Measurements from ENCODE around the gene ZNF385D.

ZNF385D gene

GRCh38 chr3:21750831-21751391 lies at the start of gene ZNF385D:
Gene ZNF385D, minus strand, starts transcription at chr3:21751210. Its CDS starts 294 bp downstream, at chr3:21750916.
- DNase-seq = no peak

GRCh38 chr3:21798356-21799088 lies 47.5 kb upstream of the ZNF385D start:
- DNase-seq = no peak

GRCh38 chr3:21795921-21796320 lies 44.9 kb upstream of the ZNF385D start:
- no peak for DNase-seq

- DNase-seq = no peak
Measured at GRCh38 chr3:21795152-21795837, 44.3 kb upstream of the ZNF385D start.

GRCh38 chr3:21794291-21794690 lies 43.3 kb upstream of the ZNF385D start:
- no peak for DNase-seq

DNA sequence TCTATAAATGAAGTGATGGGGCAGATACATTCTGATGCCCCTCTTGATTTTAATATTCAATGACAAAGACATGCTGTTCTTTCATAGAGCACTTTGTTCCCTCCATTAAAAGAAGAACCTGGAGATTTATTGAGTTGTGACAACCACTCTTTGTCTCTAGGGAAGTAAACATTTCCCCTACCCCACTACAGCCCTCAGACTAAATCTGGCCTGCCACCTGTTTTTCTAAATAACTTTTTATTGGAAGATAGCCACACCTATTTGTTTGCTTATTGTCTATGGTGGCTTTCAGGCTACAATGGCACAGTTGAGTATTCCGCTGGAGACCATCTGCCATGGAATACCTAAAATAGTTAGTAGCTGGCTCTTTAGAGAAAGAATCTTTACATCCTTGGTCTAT lies 41.2 kb upstream of the ZNF385D start:
- DNase-seq = no peak

DNA sequence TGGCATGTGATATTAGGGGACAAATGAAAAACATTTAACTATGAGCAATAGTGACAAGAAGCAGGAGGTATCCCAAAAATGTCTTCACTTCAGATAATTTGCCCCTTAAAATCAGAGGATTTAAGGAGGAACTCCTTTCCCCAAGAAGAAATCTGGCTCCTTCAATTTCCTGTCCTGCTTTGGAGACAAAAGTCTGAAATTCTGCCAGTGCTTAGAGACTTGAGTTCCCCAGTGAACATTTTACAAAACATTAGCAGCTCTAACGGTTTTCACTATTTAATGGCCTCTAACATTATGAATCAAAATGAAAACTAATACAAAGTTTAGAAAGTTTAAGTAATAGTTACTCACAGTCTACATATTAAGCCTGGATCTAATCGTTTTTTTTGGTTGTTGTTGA lies 40.3 kb upstream of the ZNF385D start:
- DNase-seq = no peak

- no peak for DNase-seq
Measured at GRCh38 chr3:21790466-21790865, 39.5 kb upstream of the ZNF385D start.

DNA sequence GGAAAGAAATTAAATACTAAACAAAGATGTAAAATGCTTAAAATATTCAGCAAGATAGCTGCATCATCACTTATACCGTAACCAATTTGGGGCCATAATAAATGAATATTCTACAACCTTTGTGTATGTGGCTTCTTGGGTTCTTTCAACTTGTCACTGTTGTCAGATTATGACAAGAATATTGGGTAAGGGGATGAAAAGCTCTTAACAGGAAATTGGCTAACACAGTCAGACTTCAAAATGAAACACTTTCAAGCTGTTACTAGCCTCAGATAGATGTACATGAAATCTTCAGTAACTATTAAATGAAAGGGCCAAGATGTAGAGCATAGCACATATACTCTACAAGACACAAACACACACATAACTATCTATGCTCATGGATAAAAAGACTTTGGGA lies 38.7 kb upstream of the ZNF385D start:
- no peak for DNase-seq

- DNase-seq = no peak
Measured at GRCh38 chr3:21786438-21786797, 35.4 kb upstream of the ZNF385D start.

DNA sequence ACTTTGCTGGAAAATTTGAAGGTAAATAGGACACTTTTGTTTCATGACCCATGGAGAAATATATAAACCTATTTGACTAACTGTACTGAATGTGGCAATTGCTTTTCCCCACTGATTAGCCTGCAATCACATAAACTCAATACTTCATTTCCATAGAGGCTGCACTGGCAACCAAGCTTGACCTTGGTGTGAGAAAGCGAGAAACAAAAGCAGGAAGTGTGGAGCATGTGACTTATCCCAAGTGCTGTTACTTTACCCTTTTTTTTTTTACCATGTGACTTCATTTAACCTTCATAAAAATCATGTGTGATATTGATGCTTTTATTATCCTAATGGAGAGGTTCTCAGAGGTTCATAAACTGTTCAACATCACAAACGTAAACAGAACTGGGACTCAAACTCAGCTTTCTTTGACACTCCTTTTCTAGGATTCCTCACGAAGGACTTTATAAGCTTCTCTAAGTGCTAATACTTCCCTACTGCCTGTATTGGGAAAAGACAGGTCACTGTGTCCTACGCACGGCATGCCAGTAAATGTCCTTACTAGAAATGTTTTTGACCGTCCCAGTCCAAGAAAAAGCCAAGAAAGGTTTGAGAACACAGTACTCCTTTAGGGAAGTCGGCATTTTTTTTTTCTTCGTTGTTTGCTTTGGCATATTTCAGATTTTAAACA lies 34.9 kb upstream of the ZNF385D start:
- DNase-seq = no peak

GRCh38 chr3:21783839-21784238 lies 32.8 kb upstream of the ZNF385D start:
- no peak for DNase-seq

- DNase-seq = no peak
Measured at GRCh38 chr3:21781355-21781754, 30.3 kb upstream of the ZNF385D start.

DNA sequence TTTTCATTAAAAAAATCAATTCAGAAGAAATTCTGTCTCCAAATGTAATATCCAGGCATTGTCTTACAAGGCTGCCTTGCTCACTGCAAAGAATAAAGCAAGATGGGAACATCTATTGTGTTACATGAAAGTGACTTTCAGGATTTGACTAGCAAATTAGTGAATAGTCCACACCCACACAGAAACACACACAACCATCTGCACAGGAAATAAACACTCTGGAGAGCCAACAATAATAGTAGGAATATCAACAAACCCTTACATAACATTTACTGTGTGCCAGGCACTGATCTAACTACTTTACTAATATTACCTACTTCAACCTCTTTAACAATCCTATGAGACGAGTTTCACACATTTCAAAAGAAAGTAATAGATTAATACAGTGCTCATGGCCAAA lies 28.9 kb upstream of the ZNF385D start:
- DNase-seq = no peak

- DNase-seq = no peak
Measured at GRCh38 chr3:21778715-21779114, 27.7 kb upstream of the ZNF385D start.

DNA sequence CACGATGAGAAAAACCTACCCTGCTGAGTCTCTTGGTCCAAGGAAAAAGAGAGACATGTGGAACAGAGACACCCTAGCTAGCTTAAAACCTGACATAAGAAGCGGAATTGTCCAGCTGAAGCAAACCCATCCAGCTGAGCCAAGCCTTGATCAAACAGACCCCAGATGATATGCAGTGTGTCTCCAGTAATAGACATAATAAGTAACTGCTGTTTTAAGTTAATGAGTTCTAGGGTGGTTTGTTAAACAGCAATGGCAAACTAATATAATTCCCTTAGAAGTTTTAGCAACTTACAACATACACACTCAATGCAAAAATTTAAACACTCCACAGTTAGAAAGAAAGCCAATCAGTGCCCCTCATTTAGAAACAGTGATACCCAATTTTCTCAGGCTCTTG lies 26.8 kb upstream of the ZNF385D start:
- no peak for DNase-seq

- DNase-seq = no peak
Measured at GRCh38 chr3:21766002-21766401, 15.0 kb upstream of the ZNF385D start.

DNA sequence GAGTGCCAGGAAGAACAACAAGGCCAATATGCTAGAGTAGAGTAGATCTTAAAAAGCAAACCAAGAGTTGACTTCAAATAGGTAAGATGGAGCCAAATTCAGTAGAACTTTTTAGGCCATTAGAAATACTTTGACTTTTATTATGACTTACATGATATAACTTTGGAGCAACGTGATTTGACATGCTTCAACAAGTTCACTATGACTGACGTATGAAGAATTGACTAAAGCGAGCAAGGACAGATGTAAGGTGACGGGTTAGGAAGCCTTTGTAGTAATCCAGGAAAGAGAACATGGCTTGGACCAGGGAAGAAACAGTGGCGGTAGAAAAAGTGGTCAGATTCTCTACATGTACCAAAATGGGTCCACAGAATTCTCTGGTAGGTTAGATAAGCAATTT lies 4.9 kb upstream of the ZNF385D start:
- no peak for DNase-seq

DNA sequence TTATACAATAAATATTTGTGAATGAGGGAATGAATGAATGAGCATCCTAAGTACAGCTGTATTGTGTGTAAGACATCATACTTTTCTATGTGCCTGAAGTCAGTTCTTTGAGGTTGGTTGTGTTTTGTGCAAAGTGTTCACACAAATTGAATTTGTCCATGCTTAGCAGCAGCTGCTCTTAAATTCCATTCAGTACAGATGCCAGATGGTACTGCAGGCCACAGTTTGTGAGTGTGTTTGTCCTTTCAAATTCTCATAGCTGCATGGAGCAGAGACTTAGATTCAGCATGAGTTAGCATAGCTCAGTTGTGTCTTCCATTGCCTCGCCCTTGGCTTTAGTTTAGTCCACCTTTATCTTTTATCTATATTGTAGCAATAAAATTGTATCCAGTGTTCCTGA lies 3.8 kb upstream of the ZNF385D start:
- no peak for DNase-seq

DNA sequence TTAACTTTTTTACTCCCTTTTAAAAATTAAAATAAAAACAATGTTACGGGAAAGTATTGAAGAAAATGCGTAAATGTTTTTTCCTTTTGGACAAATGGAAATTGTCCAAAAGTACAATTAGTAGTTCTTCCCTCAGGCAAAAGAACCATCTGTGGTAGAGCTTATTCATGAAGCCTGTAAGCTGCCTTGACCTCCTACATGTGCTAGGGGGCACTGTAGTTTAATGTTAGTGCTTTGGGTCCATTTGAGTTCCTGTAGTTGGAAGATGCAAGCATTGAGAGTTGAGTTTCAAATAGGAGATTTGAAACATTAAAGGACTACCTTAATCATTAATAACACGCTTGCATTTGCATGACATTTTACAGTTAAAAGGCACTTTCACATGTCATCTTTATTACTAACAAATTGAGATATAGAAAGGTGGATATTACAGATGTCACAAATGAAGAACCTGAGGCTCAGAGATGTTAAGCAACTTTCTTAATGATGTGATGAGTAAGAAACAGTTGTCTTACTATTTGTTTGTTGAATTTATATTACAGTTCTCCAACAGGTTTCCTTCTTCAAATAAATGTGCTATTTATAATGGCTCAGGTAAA lies 1.8 kb upstream of the ZNF385D start:
- no peak for DNase-seq

DNA sequence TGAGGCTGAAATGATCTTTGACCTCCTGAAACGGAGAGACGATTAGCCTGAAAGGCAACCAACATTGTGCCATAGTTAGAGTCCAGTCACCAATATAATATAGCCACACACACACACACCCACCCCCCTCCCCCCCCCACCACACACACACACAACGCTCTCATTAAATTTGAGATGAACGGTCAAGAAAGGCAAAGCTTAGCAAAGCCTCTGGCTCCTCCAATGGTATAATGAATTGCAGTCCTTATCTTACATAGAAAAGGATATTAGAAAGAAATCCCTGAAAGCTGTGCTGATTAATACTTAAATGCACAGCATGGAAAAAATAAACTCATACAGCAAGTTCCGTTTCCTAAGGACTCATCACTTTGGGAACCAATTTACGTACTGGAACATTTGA lies 876 bp upstream of the ZNF385D start:
- DNase-seq = no peak

- no peak for DNase-seq
Measured at GRCh38 chr3:21750080-21750696, 822 bp downstream of the ZNF385D start.

DNA sequence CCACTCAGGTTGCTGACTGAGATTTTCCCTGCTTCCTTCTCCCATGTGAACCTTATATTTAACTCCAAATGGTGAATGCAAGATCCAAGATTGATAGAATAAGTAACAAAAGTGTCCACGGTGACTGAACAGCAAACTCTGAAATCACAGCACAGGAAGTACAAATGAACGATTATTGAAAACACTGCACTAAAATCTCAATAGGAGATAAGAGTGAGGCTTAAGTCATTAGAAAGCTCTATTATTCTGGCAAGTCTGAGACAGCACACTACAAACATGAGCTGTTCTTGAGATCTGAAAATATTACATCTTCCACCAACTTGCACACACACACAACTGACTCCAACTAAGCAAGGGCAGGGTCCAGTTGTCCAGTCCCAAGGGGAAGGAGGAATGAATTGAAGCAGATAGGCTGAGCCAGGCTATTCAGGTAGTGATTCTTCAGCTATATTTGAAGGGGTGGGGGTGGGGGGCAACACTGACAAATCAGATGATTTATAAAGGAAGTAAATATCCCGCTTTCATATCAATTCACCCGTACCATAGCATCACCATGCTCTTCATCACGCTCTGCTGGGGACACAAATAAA lies 2.9 kb downstream of the ZNF385D start:
- no peak for DNase-seq
